Measurements from ENCODE around the gene MYO5A.

GRCh38 chr15:52414936-52415335 lies 113.7 kb downstream of the MYO5A start:
- TF ChIP-seq, protein P1, sequence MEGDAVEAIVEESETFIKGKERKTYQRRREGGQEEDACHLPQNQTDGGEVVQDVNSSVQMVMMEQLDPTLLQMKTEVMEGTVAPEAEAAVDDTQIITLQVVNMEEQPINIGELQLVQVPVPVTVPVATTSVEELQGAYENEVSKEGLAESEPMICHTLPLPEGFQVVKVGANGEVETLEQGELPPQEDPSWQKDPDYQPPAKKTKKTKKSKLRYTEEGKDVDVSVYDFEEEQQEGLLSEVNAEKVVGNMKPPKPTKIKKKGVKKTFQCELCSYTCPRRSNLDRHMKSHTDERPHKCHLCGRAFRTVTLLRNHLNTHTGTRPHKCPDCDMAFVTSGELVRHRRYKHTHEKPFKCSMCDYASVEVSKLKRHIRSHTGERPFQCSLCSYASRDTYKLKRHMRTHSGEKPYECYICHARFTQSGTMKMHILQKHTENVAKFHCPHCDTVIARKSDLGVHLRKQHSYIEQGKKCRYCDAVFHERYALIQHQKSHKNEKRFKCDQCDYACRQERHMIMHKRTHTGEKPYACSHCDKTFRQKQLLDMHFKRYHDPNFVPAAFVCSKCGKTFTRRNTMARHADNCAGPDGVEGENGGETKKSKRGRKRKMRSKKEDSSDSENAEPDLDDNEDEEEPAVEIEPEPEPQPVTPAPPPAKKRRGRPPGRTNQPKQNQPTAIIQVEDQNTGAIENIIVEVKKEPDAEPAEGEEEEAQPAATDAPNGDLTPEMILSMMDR (IDR thresholded peaks at IDR 0.05): no peak
- no peak for TF ChIP-seq EZH2 (IDR thresholded peaks at IDR 0.05; ENCODE audit: borderline replicate concordance, insufficient read depth, low read depth, low read length, poor library complexity, severe bottlenecking)

All from B cell (primary cell).